ENCODE measurements around the gene E4F1. TPM values are rescaled to one million over a fixed set of nuclear protein-coding genes. Genes with fewer than 3 reads are reported as not detected.
A peak's percentile ranks its signal among the peaks of the same experiment; 100 is the strongest.

The E4F1 gene
- total RNA-seq, 1 donor from 2014 or later: 12.5 TPM

- Histone ChIP-seq H3K36me3 (ENCODE audit: control insufficient read depth in 3 of 3, insufficient read depth in 3 of 3, low read length in 3 of 3) (peaks cover 9 to 14% (median 11%) of the 10 kb centered on the region in 3 donors), H3K4me1 (ENCODE audit: control insufficient read depth in 3 of 3, insufficient read depth in 3 of 3, low read length in 3 of 3) (peaks cover 22 to 45% (median 36%) of the 10 kb centered on the region in 3 donors)
Observed at GRCh38 chr16:2267913-2268666, 44.7 kb downstream of the E4F1 start, which contains the start of gene RNPS1. TSS of gene RNPS1 (minus strand) at chr16:2268126. CDS start at chr16:2264643, 3,483 bp downstream.

GRCh38 chr16:2270070-2270462, 46.7 kb downstream of the E4F1 start:
- H3K36me3 ChIP-seq (ENCODE audit: control insufficient read depth in 3 of 3, insufficient read depth in 3 of 3, low read length in 3 of 3): no peaks in the 10 kb centered on the region
- no peak overlapping the region for H3K27ac ChIP-seq (ENCODE audit: low read depth, low read length)
- H3K9me3 ChIP-seq (ENCODE audit: control insufficient read depth in 3 of 3, low read length in 3 of 3): no peaks in the 10 kb centered on the region
- H3K9ac ChIP-seq (ENCODE audit: low read depth in 1 of 3, low read length in 3 of 3): peak overlapping the region; percentile 10 to 97 (median 84)
- no peak overlapping the region for H3K4me3 ChIP-seq (ENCODE audit: low read length in 3 of 3)
- H3K4me1 ChIP-seq (ENCODE audit: control insufficient read depth in 3 of 3, insufficient read depth in 3 of 3, low read length in 3 of 3): peaks cover 22 to 45% (median 30%) of the 10 kb centered on the region in 3 donors
- no peaks in the 10 kb centered on the region for H3K27me3 ChIP-seq (ENCODE audit: control insufficient read depth in 3 of 3, insufficient read depth in 3 of 3, low read length in 3 of 3)

More at GRCh38 chr16:2267913-2268666, 44.7 kb downstream of the E4F1 start, which contains the start of gene RNPS1:
- Histone ChIP-seq H3K27ac (ENCODE audit: low read depth, low read length) (peak within 1 kb of the TSS; percentile 95), H3K27me3 (ENCODE audit: control insufficient read depth in 3 of 3, insufficient read depth in 3 of 3, low read length in 3 of 3) (no peaks in the 10 kb centered on the region), H3K9ac (ENCODE audit: low read depth in 1 of 3, low read length in 3 of 3) (peak within 1 kb of the TSS; percentile 84 to 98 (median 97)), H3K9me3 (ENCODE audit: control insufficient read depth in 3 of 3, low read length in 3 of 3) (no peaks in the 10 kb centered on the region), H3K4me3 (ENCODE audit: low read length in 3 of 3) (peak within 1 kb of the TSS; percentile 91 to 98 (median 96))

GRCh38 chr16:2270588-2271470, 47.4 kb downstream of the E4F1 start:
- peak overlapping the region in 1 of 3 donors; percentile 40 for H3K9ac ChIP-seq (ENCODE audit: low read depth in 1 of 3, low read length in 3 of 3)
- no peak overlapping the region for H3K27ac ChIP-seq (ENCODE audit: low read depth, low read length)
- H3K9me3 ChIP-seq (ENCODE audit: control insufficient read depth in 3 of 3, low read length in 3 of 3): no peaks in the 10 kb centered on the region
- no peaks in the 10 kb centered on the region for H3K27me3 ChIP-seq (ENCODE audit: control insufficient read depth in 3 of 3, insufficient read depth in 3 of 3, low read length in 3 of 3)
- H3K36me3 ChIP-seq (ENCODE audit: control insufficient read depth in 3 of 3, insufficient read depth in 3 of 3, low read length in 3 of 3): peaks cover 0 to under 1% (median 0%) of the 10 kb centered on the region in 3 donors
- H3K4me3 ChIP-seq (ENCODE audit: low read length in 3 of 3): no peak overlapping the region
- peaks cover 22 to 48% (median 33%) of the 10 kb centered on the region in 3 donors for H3K4me1 ChIP-seq (ENCODE audit: control insufficient read depth in 3 of 3, insufficient read depth in 3 of 3, low read length in 3 of 3)

GRCh38 chr16:2271848-2272461, 48.6 kb downstream of the E4F1 start:
- H3K4me3 ChIP-seq (ENCODE audit: low read length in 3 of 3): no peak overlapping the region
- H3K9ac ChIP-seq (ENCODE audit: low read depth in 1 of 3, low read length in 3 of 3): no peak overlapping the region
- H3K36me3 ChIP-seq (ENCODE audit: control insufficient read depth in 3 of 3, insufficient read depth in 3 of 3, low read length in 3 of 3): peaks cover 0 to 3% (median 0%) of the 10 kb centered on the region in 3 donors
- no peak overlapping the region for H3K27ac ChIP-seq (ENCODE audit: low read depth, low read length)
- H3K27me3 ChIP-seq (ENCODE audit: control insufficient read depth in 3 of 3, insufficient read depth in 3 of 3, low read length in 3 of 3): no peaks in the 10 kb centered on the region
- peaks cover 25 to 52% (median 35%) of the 10 kb centered on the region in 3 donors for H3K4me1 ChIP-seq (ENCODE audit: control insufficient read depth in 3 of 3, insufficient read depth in 3 of 3, low read length in 3 of 3)
- no peaks in the 10 kb centered on the region for H3K9me3 ChIP-seq (ENCODE audit: control insufficient read depth in 3 of 3, low read length in 3 of 3)

- H3K4me1 ChIP-seq (ENCODE audit: control insufficient read depth in 3 of 3, insufficient read depth in 3 of 3, low read length in 3 of 3): peaks cover 24 to 45% (median 32%) of the 10 kb centered on the region in 3 donors
- no peak overlapping the region for H3K4me3 ChIP-seq (ENCODE audit: low read length in 3 of 3)
- H3K9me3 ChIP-seq (ENCODE audit: control insufficient read depth in 3 of 3, low read length in 3 of 3): no peaks in the 10 kb centered on the region
- no peak overlapping the region for H3K27ac ChIP-seq (ENCODE audit: low read depth, low read length)
- H3K36me3 ChIP-seq (ENCODE audit: control insufficient read depth in 3 of 3, insufficient read depth in 3 of 3, low read length in 3 of 3): peaks cover 0 to 7% (median 0%) of the 10 kb centered on the region in 3 donors
- peak overlapping the region in 1 of 3 donors; percentile 25 for H3K9ac ChIP-seq (ENCODE audit: low read depth in 1 of 3, low read length in 3 of 3)
- no peaks in the 10 kb centered on the region for H3K27me3 ChIP-seq (ENCODE audit: control insufficient read depth in 3 of 3, insufficient read depth in 3 of 3, low read length in 3 of 3)
Observed at GRCh38 chr16:2273484-2273883, 50.1 kb downstream of the E4F1 start.

GRCh38 chr16:2273931-2274330, 50.5 kb downstream of the E4F1 start:
- H3K4me1 ChIP-seq (ENCODE audit: control insufficient read depth in 3 of 3, insufficient read depth in 3 of 3, low read length in 3 of 3): peaks cover 22 to 40% (median 31%) of the 10 kb centered on the region in 3 donors
- H3K9ac ChIP-seq (ENCODE audit: low read depth in 1 of 3, low read length in 3 of 3): peak overlapping the region in 1 of 3 donors; percentile 8
- no peak overlapping the region for H3K4me3 ChIP-seq (ENCODE audit: low read length in 3 of 3)
- no peak overlapping the region for H3K27ac ChIP-seq (ENCODE audit: low read depth, low read length)
- no peaks in the 10 kb centered on the region for H3K9me3 ChIP-seq (ENCODE audit: control insufficient read depth in 3 of 3, low read length in 3 of 3)
- H3K36me3 ChIP-seq (ENCODE audit: control insufficient read depth in 3 of 3, insufficient read depth in 3 of 3, low read length in 3 of 3): peaks cover 0 to 10% (median 0%) of the 10 kb centered on the region in 3 donors
- H3K27me3 ChIP-seq (ENCODE audit: control insufficient read depth in 3 of 3, insufficient read depth in 3 of 3, low read length in 3 of 3): no peaks in the 10 kb centered on the region

- peaks cover 4 to 18% (median 8%) of the 10 kb centered on the region in 3 donors for H3K36me3 ChIP-seq (ENCODE audit: control insufficient read depth in 3 of 3, insufficient read depth in 3 of 3, low read length in 3 of 3)
Observed at GRCh38 chr16:2275476-2276367, 52.3 kb downstream of the E4F1 start.

GRCh38 chr16:2276368-2277195, 53.2 kb downstream of the E4F1 start:
- Histone ChIP-seq H3K9ac (ENCODE audit: low read depth in 1 of 3, low read length in 3 of 3) (no peak overlapping the region), H3K4me3 (ENCODE audit: low read length in 3 of 3) (no peak overlapping the region), H3K4me1 (ENCODE audit: control insufficient read depth in 3 of 3, insufficient read depth in 3 of 3, low read length in 3 of 3) (peaks cover 11 to 19% (median 15%) of the 10 kb centered on the region in 3 donors), H3K27me3 (ENCODE audit: control insufficient read depth in 3 of 3, insufficient read depth in 3 of 3, low read length in 3 of 3) (no peaks in the 10 kb centered on the region), H3K36me3 (ENCODE audit: control insufficient read depth in 3 of 3, insufficient read depth in 3 of 3, low read length in 3 of 3) (peaks cover 7 to 20% (median 8%) of the 10 kb centered on the region in 3 donors), H3K9me3 (ENCODE audit: control insufficient read depth in 3 of 3, low read length in 3 of 3) (no peaks in the 10 kb centered on the region), H3K27ac (ENCODE audit: low read depth, low read length) (no peak overlapping the region)

More at GRCh38 chr16:2275476-2276367, 52.3 kb downstream of the E4F1 start:
- Histone ChIP-seq H3K4me3 (ENCODE audit: low read length in 3 of 3) (no peak overlapping the region), H3K27me3 (ENCODE audit: control insufficient read depth in 3 of 3, insufficient read depth in 3 of 3, low read length in 3 of 3) (no peaks in the 10 kb centered on the region), H3K4me1 (ENCODE audit: control insufficient read depth in 3 of 3, insufficient read depth in 3 of 3, low read length in 3 of 3) (peaks cover 11 to 24% (median 15%) of the 10 kb centered on the region in 3 donors), H3K27ac (ENCODE audit: low read depth, low read length) (no peak overlapping the region), H3K9ac (ENCODE audit: low read depth in 1 of 3, low read length in 3 of 3) (peak overlapping the region in 1 of 3 donors; percentile 40), H3K9me3 (ENCODE audit: control insufficient read depth in 3 of 3, low read length in 3 of 3) (no peaks in the 10 kb centered on the region)
